ENCODE data around the gene BTBD9.

Gene BTBD9

GRCh38 chr6:38684237-38684636 is 44.5 kb upstream of the BTBD9 start:
- Histone ChIP-seq H3K27ac (ENCODE audit: low read length) (no peak overlapping the region), H4K20me1 (ENCODE audit: insufficient read depth, low read length) (peaks cover 33% of the 10 kb centered on the region), H3K36me3 (ENCODE audit: insufficient read depth, low read length) (peaks cover 57% of the 10 kb centered on the region), H3K27me3 (ENCODE audit: insufficient read depth, low read length, poor library complexity) (no peaks in the 10 kb centered on the region), H3K9ac (ENCODE audit: low read depth, low read length) (no peak overlapping the region), H3K4me1 (ENCODE audit: insufficient read depth, low read length) (no peaks in the 10 kb centered on the region; the same call in 1 of the 2 replicates), H3K4me3 (ENCODE audit: low read depth in 1 of 2, low read length in 2 of 2) (no peak overlapping the region), H3K4me2 (ENCODE audit: insufficient read depth, low read length) (no peak overlapping the region), H3K9me3 (ENCODE audit: insufficient read depth, low read length, severe bottlenecking) (no peaks in the 10 kb centered on the region), H2AFZ (ENCODE audit: low read depth, low read length) (no peak overlapping the region), H3K79me2 (ENCODE audit: insufficient read depth, low read length) (peaks cover 36% of the 10 kb centered on the region)
- ATAC-seq (ENCODE audit: insufficient read depth, low read depth) = no peak
- DNase-seq = no peak
- TF ChIP-seq EZH2 (IDR thresholded peaks at IDR 0.05; ENCODE audit: borderline replicate concordance, low read depth, low read length, severe bottlenecking) (no peak), CTCF (IDR thresholded peaks at IDR 0.05; ENCODE audit: borderline replicate concordance, extremely low read depth, low read length, poor library complexity, severe bottlenecking) (no peak)

- no peak for ATAC-seq (ENCODE audit: insufficient read depth, low read depth)
- Histone ChIP-seq H3K9me3 (ENCODE audit: insufficient read depth, low read length, severe bottlenecking) (no peaks in the 10 kb centered on the region), H3K27me3 (ENCODE audit: insufficient read depth, low read length, poor library complexity) (no peaks in the 10 kb centered on the region), H3K4me3 (ENCODE audit: low read depth in 1 of 2, low read length in 2 of 2) (no peak overlapping the region), H2AFZ (ENCODE audit: low read depth, low read length) (no peak overlapping the region), H3K79me2 (ENCODE audit: insufficient read depth, low read length) (peaks cover 12% of the 10 kb centered on the region), H3K36me3 (ENCODE audit: insufficient read depth, low read length) (peaks cover 73% of the 10 kb centered on the region), H3K4me2 (ENCODE audit: insufficient read depth, low read length) (no peak overlapping the region), H3K9ac (ENCODE audit: low read depth, low read length) (no peak overlapping the region), H3K27ac (ENCODE audit: low read length) (no peak overlapping the region), H3K4me1 (ENCODE audit: insufficient read depth, low read length) (no peaks in the 10 kb centered on the region), H4K20me1 (ENCODE audit: insufficient read depth, low read length) (peaks cover 16% of the 10 kb centered on the region; the same call in 1 of the 2 replicates)
- TF ChIP-seq EZH2 (IDR thresholded peaks at IDR 0.05; ENCODE audit: borderline replicate concordance, low read depth, low read length, severe bottlenecking) = no peak
- no peak for TF ChIP-seq CTCF (IDR thresholded peaks at IDR 0.05; ENCODE audit: borderline replicate concordance, extremely low read depth, low read length, poor library complexity, severe bottlenecking)
- DNase-seq = no peak
Measured at GRCh38 chr6:38681850-38682249, 42.1 kb upstream of the BTBD9 start.

DNA sequence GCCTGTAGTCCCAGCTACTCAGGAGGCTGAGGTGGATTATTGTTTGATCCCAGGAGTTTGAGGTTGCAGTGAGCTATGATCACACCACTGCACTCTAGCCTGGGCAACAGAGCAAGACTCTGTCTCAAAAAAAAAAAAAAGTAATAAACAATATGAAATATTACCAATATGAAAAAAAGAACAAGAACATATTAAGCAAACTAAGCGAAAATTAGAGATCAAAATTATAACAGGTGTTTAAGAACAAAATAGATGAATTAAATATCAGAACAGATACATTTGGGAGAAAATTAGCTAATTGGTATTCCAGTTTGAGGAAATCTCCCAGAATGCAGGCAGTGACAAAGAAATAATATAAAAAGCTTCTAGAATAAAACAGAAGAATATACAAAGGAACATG is 39.9 kb upstream of the BTBD9 start:
- TF ChIP-seq CTCF (IDR thresholded peaks at IDR 0.05; ENCODE audit: borderline replicate concordance, extremely low read depth, low read length, poor library complexity, severe bottlenecking) (no peak), EZH2 (IDR thresholded peaks at IDR 0.05; ENCODE audit: borderline replicate concordance, low read depth, low read length, severe bottlenecking) (no peak)
- no peaks in the 10 kb centered on the region for H3K79me2 ChIP-seq (ENCODE audit: insufficient read depth, low read length)
- H3K4me1 ChIP-seq (ENCODE audit: insufficient read depth, low read length) = no peaks in the 10 kb centered on the region
- peaks cover 3% of the 10 kb centered on the region; the same call in 1 of the 2 replicates for H4K20me1 ChIP-seq (ENCODE audit: insufficient read depth, low read length)
- peaks cover 83% of the 10 kb centered on the region for H3K36me3 ChIP-seq (ENCODE audit: insufficient read depth, low read length)
- no peaks in the 10 kb centered on the region for H3K9me3 ChIP-seq (ENCODE audit: insufficient read depth, low read length, severe bottlenecking)
- H3K27me3 ChIP-seq (ENCODE audit: insufficient read depth, low read length, poor library complexity) = no peaks in the 10 kb centered on the region
- H2AFZ ChIP-seq (ENCODE audit: low read depth, low read length) = no peak overlapping the region
- DNase-seq = no peak
- no peak overlapping the region for H3K4me3 ChIP-seq (ENCODE audit: low read depth in 1 of 2, low read length in 2 of 2)
- H3K4me2 ChIP-seq (ENCODE audit: insufficient read depth, low read length) = no peak overlapping the region
- no peak for ATAC-seq (ENCODE audit: insufficient read depth, low read depth)
- no peak overlapping the region for H3K27ac ChIP-seq (ENCODE audit: low read length)
- no peak overlapping the region for H3K9ac ChIP-seq (ENCODE audit: low read depth, low read length)

Measured in DND-41 (cell line).